Tibial nerve (tissue), 4 donors: ENCODE measurements around the gene TTC7B. TPM values are rescaled to one million over a fixed set of nuclear protein-coding genes. Genes with fewer than 3 reads are reported as not detected.

ENCODE experiments used
- DNase-seq, 2 donors: peaks; one replicate each; pipeline ENCODE4 v3.0.0-alpha.2; 2019; ENCODE audit warnings: low spot score in 2 of 2
- H3K27ac ChIP-seq, 4 donors: fragments of 200-600 bp; sonication (generic) in 3 of 4; one replicate each; pipeline ENCODE4 v1.5.1; 2017 to 2019; ENCODE audit warnings: mild to moderate bottlenecking in 1 of 4
- H3K27me3 ChIP-seq, 2 donors: fragments of 200-600 bp; sonication (generic) in 1 of 2; one replicate each; pipeline versions ENCODE4 v1.5.1 to v1.6.0; 2017 to 2019
- H3K36me3 ChIP-seq, 3 donors: fragments of 200-600 bp; sonication (generic); one replicate each; pipeline ENCODE4 v1.5.1; 2018 to 2019
- H3K4me1 ChIP-seq, 4 donors: fragments of 200-600 bp; sonication (generic) in 3 of 4; one replicate each; pipeline ENCODE4 v1.5.1; 2017 to 2019
- H3K4me3 ChIP-seq, 4 donors: fragments of 200-600 bp; sonication (generic) in 3 of 4; one replicate each; pipeline ENCODE4 v1.5.1; 2017 to 2019; ENCODE audit warnings: mild to moderate bottlenecking in 1 of 4, moderate library complexity in 1 of 4
- H3K9me3 ChIP-seq, 4 donors: fragments of 200-600 bp; sonication (generic) in 3 of 4; one replicate each; pipeline ENCODE4 v1.5.1; 2017 to 2019
- EP300 ChIP-seq, 2 donors: sonication (generic); formaldehyde crosslinking; IDR thresholded peaks; one replicate each; pipeline ENCODE4 v1.6.1; 2017; ENCODE audit warnings: antibody characterized with exemption in 2 of 2, mild to moderate bottlenecking in 1 of 2
- POLR2A ChIP-seq, 2 donors: fragments of 450-650 bp; IDR thresholded peaks; one replicate each; pipeline ENCODE4 v1.6.1; 2017; ENCODE audit warnings: antibody characterized with exemption in 2 of 2, mild to moderate bottlenecking in 2 of 2, moderate library complexity in 2 of 2
- WGBS, 2 donors: methylation state at CpG; one replicate each; pipeline ENCODE4 v1.1.5; 2018; 5-methylcytosine and 5-hydroxymethylcytosine counted together
- total RNA-seq, 4 donors: library from RNA; depleted of rRNA; stranded (reverse); fragments of >200 nt; gene quantifications; one replicate each; pipeline ENCODE4 v1.1.0, GENCODE V29; 2016
- TF ChIP-seq, protein P1 (sequence below), 5 experiments: fragments of 200-600 bp in 3 of 5; fragments of 450-650 bp in 2 of 5; sonication (generic) in 3 of 5; IDR thresholded peaks; one replicate each; pipeline ENCODE4 v1.5.1; 2016 to 2019; ENCODE audit warnings: antibody characterized with exemption in 5 of 5, mild to moderate bottlenecking in 3 of 5, moderate library complexity in 2 of 5

The TTC7B gene
- total RNA-seq, 4 donors from 2014 or later: 25.9 to 44.1 (median 34.4) TPM

DNA sequence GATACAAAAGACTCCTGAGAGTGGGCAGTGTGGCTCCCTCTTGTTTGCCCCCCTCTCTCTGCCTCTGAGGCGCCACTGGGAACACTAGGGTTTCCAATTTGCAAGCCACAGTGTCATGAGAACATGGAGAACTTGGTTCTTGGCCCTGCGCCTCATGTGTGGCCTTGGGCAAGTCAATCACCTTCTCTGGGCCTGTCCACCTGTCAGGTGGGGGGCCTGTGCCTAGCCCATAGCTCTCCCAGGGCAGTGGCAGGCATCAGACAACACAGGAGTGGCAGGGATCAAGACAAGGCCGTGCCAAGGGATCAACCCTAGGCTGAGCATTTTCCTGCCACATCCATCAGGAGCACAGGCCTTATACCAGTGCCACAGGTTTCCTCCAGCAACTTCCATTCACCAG, 234.1 kb downstream of the TTC7B start:
- Histone ChIP-seq H3K4me3 (no peak overlapping the region), H3K4me1 (no peaks in the 10 kb centered on the region), H3K36me3 (peaks cover 0 to 70% (median 0%) of the 10 kb centered on the region in 3 donors), H3K27me3 (no peaks in the 10 kb centered on the region), H3K9me3 (no peaks in the 10 kb centered on the region), H3K27ac (no peak overlapping the region)
- TF ChIP-seq POLR2A (IDR thresholded peaks at IDR 0.05) (no peak), EP300 (IDR thresholded peaks at IDR 0.05) (no peak)
- TF ChIP-seq, protein P1, sequence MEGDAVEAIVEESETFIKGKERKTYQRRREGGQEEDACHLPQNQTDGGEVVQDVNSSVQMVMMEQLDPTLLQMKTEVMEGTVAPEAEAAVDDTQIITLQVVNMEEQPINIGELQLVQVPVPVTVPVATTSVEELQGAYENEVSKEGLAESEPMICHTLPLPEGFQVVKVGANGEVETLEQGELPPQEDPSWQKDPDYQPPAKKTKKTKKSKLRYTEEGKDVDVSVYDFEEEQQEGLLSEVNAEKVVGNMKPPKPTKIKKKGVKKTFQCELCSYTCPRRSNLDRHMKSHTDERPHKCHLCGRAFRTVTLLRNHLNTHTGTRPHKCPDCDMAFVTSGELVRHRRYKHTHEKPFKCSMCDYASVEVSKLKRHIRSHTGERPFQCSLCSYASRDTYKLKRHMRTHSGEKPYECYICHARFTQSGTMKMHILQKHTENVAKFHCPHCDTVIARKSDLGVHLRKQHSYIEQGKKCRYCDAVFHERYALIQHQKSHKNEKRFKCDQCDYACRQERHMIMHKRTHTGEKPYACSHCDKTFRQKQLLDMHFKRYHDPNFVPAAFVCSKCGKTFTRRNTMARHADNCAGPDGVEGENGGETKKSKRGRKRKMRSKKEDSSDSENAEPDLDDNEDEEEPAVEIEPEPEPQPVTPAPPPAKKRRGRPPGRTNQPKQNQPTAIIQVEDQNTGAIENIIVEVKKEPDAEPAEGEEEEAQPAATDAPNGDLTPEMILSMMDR (IDR thresholded peaks at IDR 0.05): no peak
- no peak for DNase-seq
- WGBS, 2 donors: 89 to 92% methylated on average over 2 to 3 of the region's 3 CpGs

- Histone ChIP-seq H3K36me3 (peaks cover 0 to 74% (median 0%) of the 10 kb centered on the region in 3 donors), H3K27me3 (no peaks in the 10 kb centered on the region), H3K4me3 (no peak overlapping the region), H3K9me3 (no peaks in the 10 kb centered on the region), H3K4me1 (no peaks in the 10 kb centered on the region), H3K27ac (no peak overlapping the region)
- TF ChIP-seq POLR2A (IDR thresholded peaks at IDR 0.05) (no peak), EP300 (IDR thresholded peaks at IDR 0.05) (no peak)
- TF ChIP-seq, protein P1 (IDR thresholded peaks at IDR 0.05): no peak
- DNase-seq: no peak
- 92 to 95% methylated on average over 8 of the region's 8 CpGs for WGBS, 2 donors
Measured at GRCh38 chr14:90581745-90582144, 234.5 kb downstream of the TTC7B start.

GRCh38 chr14:90580377-90581335, 235.6 kb downstream of the TTC7B start:
- Histone ChIP-seq H3K27me3 (no peaks in the 10 kb centered on the region), H3K4me3 (no peak overlapping the region), H3K27ac (no peak overlapping the region), H3K9me3 (no peaks in the 10 kb centered on the region), H3K36me3 (peaks cover 0 to 66% (median 0%) of the 10 kb centered on the region in 3 donors), H3K4me1 (no peaks in the 10 kb centered on the region)
- WGBS, 2 donors: 66 to 76% methylated on average over 18 to 20 of the region's 20 CpGs
- DNase-seq: no peak
- TF ChIP-seq EP300 (IDR thresholded peaks at IDR 0.05) (no peak), POLR2A (IDR thresholded peaks at IDR 0.05) (no peak)
- TF ChIP-seq, protein P1 (IDR thresholded peaks at IDR 0.05): no peak

DNA sequence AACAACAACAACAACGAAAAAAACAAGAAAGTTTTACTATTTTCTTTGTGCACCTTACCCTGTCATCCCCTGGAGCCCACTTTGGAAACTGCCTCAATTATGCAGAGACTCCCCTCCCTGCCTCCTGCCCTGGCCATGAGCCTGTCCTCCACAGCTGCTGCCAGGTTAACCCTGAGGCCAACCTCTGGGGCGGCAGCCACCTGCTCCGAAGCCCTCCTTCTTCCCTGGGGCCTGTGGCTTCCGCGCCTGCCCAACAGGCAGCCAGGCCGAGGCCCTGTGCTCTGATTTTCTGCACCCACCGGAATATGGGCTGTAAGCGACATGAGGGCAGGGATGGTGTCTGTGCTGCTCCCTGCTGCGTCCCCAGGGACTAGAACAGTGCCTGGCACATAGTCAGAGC, 236.4 kb downstream of the TTC7B start:
- Histone ChIP-seq H3K9me3 (no peaks in the 10 kb centered on the region), H3K27ac (no peak overlapping the region), H3K4me1 (no peaks in the 10 kb centered on the region), H3K36me3 (peaks cover 0 to 58% (median 0%) of the 10 kb centered on the region in 3 donors), H3K27me3 (no peaks in the 10 kb centered on the region), H3K4me3 (no peak overlapping the region)
- 98% methylated on average over 9 of the region's 9 CpGs for WGBS, 2 donors
- TF ChIP-seq POLR2A (IDR thresholded peaks at IDR 0.05) (no peak), EP300 (IDR thresholded peaks at IDR 0.05) (no peak)
- TF ChIP-seq, protein P1 (IDR thresholded peaks at IDR 0.05): no peak
- DNase-seq: no peak

GRCh38 chr14:90579088-90579487, 237.1 kb downstream of the TTC7B start:
- H3K4me1 ChIP-seq: no peaks in the 10 kb centered on the region
- WGBS, 2 donors: 89 to 94% methylated on average over 7 to 8 of the region's 8 CpGs
- no peak for DNase-seq

More at GRCh38 chr14:90579088-90579487, 237.1 kb downstream of the TTC7B start:
- Histone ChIP-seq H3K36me3 (peaks cover 0 to 54% (median 0%) of the 10 kb centered on the region in 3 donors), H3K27me3 (no peaks in the 10 kb centered on the region), H3K4me3 (no peak overlapping the region), H3K9me3 (no peaks in the 10 kb centered on the region), H3K27ac (no peak overlapping the region)
- TF ChIP-seq POLR2A (IDR thresholded peaks at IDR 0.05) (no peak), EP300 (IDR thresholded peaks at IDR 0.05) (no peak)
- TF ChIP-seq, protein P1 (IDR thresholded peaks at IDR 0.05): no peak
